Epithelial cell of esophagus (primary cell): ENCODE data around the gene GRIN2A.

Experiments
- DNase-seq: peaks from one replicate; pipeline ENCODE4 v3.0.0; 2010; ENCODE audit warnings: low read depth
- H3K4me3 ChIP-seq: 2 replicates; pipeline ENCODE4 v1.5.1; 2011; ENCODE audit warnings: mild to moderate bottlenecking, low read length, control low read depth
- CTCF ChIP-seq: IDR thresholded peaks from 2 replicates; pipeline ENCODE4 v1.5.1; 2011; ENCODE audit warnings: low read depth, mild to moderate bottlenecking, low read length, control low read depth, inconsistent platforms; ENCODE audit not compliant: insufficient read depth; ENCODE audit errors: missing control alignments

GRIN2A gene

GRCh38 chr16:9911989-9912388 is 270.2 kb downstream of the GRIN2A start:
- no peak overlapping the region for H3K4me3 ChIP-seq
- no peak for DNase-seq
- TF ChIP-seq CTCF = no peak

GRCh38 chr16:9911231-9911630 is 271.0 kb downstream of the GRIN2A start:
- TF ChIP-seq CTCF = no peak
- H3K4me3 ChIP-seq = no peak overlapping the region

GRCh38 chr16:9909072-9909825 is 273.0 kb downstream of the GRIN2A start:
- TF ChIP-seq CTCF = no peak
- H3K4me3 ChIP-seq = no peak overlapping the region
- DNase-seq = no peak

More at GRCh38 chr16:9911231-9911630, 271.0 kb downstream of the GRIN2A start:
- DNase-seq = no peak

GRCh38 chr16:9908613-9909012 is 273.6 kb downstream of the GRIN2A start:
- no peak overlapping the region for H3K4me3 ChIP-seq
- no peak for DNase-seq
- TF ChIP-seq CTCF = no peak

GRCh38 chr16:9907752-9908151 is 274.5 kb downstream of the GRIN2A start:
- H3K4me3 ChIP-seq = no peak overlapping the region
- DNase-seq = no peak
- TF ChIP-seq CTCF = no peak

GRCh38 chr16:9906218-9906617 is 276.0 kb downstream of the GRIN2A start:
- TF ChIP-seq CTCF = no peak
- no peak for DNase-seq
- no peak overlapping the region for H3K4me3 ChIP-seq

GRCh38 chr16:9904526-9904925 is 277.7 kb downstream of the GRIN2A start:
- TF ChIP-seq CTCF = no peak
- no peak for DNase-seq
- no peak overlapping the region for H3K4me3 ChIP-seq
